Measurements from ENCODE around the gene PPM1H.

PPM1H gene

DNA sequence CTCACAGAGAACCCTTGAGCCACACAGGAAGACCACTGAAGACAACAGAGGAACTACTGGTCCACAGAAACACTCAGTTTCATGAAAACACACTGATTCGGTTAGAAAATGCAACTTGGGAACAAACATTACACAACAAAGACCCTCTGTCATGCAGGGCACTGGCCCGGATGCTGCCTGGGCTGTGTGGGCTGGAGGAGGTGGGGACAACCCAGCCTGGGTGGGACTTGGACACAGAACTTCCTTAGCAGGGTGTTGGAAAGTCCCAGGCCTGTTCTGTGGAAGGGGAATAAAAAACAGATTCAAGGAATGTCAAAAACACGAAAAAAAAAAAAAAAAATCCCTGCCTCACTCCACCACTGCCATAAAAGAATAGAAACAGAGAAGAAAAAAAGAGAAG, 287.4 kb downstream of the PPM1H start:
- DNase-seq (ENCODE audit: low read depth): no peak

GRCh38 chr12:62646566-62646965, 288.4 kb downstream of the PPM1H start:
- no peak for DNase-seq (ENCODE audit: low read depth)

DNA sequence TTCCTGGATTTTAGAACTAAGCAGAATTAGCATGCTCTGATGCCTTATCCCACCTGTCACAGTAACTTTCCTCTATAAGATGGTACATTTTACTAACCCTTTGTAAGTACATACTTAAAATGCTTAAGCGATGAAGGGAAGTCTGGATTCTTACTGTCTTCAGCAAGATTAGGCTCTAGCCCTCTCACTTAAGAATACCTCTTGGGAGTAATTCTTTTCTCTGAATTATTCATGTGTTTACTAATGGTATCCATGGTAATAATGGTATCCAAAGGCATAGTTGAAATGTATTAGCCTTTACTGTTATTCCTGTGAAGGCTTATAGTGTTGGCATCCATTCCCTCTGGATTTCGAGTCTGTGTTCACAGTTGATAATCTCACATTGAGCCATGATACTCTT, 291.5 kb downstream of the PPM1H start:
- DNase-seq (ENCODE audit: low read depth): no peak

GRCh38 chr12:62642486-62642885, 292.5 kb downstream of the PPM1H start:
- DNase-seq (ENCODE audit: low read depth): no peak

DNA sequence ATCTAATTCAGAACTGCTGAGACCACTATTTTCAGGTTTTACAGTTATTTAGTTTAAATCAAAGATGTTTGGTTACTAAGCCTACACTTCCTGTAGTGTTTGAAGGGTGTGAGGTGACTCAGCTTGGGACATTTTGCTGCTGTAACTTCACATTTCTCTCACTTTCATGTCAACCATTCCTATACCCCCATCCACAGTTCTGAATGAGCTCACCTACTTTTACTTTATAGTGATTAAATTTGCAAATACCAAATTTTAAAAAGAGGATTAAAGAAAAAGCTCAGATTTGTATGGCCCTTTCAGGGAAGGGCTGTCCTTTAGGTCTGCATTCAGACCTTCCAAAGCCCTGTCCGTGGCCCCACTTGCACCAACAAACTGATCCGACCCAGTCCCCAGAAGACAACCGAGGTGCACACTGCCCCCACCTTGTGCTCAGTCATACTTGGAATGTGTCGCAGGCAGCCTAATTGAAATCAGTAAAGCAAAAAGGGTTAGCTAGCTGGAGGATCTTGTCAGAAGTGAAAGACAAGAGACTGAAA, 294.0 kb downstream of the PPM1H start:
- DNase-seq (ENCODE audit: low read depth): no peak

GRCh38 chr12:62637679-62638078, 297.3 kb downstream of the PPM1H start:
- DNase-seq (ENCODE audit: low read depth): no peak

DNA sequence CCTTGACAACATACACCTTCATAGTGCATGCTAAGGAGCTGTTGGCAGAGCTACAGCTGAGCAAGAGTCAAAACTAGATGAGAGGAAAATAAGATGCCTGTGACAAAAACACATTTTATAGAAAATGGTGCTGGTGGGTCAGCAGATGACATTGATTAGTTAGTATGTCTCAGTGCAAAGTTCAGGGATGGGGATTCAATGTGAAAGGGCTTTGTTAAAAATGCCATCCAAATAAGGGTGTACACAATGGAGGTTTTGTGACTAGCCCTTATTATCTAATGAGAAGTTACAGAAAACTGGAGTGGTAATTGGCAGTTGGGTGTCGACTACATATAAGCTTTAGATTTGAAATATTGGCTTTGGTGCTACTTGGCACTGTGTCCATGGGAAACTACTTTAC, 299.3 kb downstream of the PPM1H start:
- no peak for DNase-seq (ENCODE audit: low read depth)

- peak; percentile 39 for DNase-seq (ENCODE audit: low read depth)
Observed at GRCh38 chr12:62632411-62632918, 302.5 kb downstream of the PPM1H start.

DNA sequence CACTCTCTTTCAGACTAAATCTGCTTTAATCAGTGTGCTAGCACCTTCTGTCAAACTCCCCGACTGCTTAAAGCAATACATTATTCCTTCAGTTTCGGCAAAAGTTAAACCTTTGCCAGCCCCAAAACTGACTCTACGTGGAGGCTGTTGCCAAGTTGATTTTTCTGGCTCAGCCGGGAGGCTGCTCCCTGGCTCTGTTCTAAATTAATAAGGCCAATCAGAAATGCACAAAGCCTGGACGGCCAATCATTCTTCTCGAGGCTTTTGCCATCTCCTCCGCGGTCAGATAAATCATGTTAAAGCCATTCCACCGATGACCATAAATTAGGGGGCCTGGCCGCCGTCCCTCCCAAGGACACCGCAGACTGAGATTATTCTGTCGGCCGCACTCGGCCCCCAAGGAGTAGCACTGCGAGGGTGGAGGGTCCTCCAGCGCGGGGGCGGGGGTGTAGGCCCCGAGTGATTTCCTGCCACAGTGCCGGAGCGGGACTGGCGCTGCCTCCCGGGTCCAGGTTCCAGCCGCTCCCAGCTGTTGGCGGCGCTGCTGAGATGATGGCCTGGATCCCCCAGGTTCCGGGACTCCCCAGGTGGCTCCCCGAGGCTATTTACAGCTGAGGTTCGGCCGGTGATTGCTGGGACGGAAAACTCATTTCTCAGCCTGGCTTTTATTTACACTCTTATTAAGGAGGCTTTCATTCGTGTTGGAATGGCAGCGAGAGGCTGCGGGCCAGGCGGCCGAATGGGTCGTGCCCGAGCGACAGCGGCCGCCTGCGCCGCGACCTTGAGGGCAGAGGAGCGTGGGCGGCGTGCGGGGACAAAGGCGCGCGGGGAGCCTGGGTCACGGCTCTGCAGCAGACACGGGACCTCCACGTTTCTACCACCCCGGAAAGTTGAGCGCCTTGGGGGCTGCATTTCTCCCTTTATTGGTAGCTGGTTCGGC, 303.2 kb downstream of the PPM1H start:
- peak; percentile 57 for DNase-seq (ENCODE audit: low read depth)

- no peak for DNase-seq (ENCODE audit: low read depth)
Observed at GRCh38 chr12:62629971-62630739, 304.8 kb downstream of the PPM1H start.

DNA sequence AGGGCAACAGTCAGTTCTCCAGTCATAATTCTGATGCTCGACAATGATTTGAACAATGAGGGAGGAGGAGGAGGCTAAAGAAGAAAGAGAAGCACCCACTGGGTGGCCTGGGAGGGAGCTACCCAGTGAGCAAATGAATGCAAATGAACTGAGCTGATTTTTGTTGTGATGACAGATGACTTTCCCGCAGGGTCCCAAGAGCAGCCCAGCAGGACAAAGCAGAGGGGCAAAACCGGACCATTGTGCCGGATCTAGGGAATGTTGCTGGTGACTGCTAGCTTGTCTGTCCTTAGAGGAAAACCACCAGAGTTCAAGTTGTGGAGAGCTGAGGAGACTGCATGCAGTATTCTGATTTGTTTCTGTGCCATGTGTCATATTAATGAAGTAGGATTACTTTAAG, 305.5 kb downstream of the PPM1H start:
- DNase-seq (ENCODE audit: low read depth): no peak

GRCh38 chr12:62627181-62627580, 307.8 kb downstream of the PPM1H start:
- no peak for DNase-seq (ENCODE audit: low read depth)

DNA sequence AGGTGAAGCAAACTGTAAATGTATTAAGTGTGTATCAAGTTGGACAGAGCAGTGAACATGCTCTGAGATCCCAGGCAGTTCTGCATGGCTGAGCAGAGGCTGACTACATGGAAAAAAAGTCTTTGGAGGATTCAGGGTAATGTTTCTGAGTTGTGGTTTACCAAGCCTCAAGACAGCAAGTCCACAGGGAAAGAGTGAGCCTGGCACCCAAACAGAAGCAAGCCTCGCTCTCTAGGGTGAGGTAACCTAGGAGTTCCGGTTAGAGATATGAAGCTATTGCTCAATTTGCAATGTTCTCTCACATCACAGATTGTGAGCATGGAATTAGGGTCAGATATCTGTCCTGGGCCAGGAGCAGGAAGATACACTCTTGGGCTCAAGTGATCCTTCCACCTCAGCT, 309.7 kb downstream of the PPM1H start:
- no peak for DNase-seq (ENCODE audit: low read depth)

DNA sequence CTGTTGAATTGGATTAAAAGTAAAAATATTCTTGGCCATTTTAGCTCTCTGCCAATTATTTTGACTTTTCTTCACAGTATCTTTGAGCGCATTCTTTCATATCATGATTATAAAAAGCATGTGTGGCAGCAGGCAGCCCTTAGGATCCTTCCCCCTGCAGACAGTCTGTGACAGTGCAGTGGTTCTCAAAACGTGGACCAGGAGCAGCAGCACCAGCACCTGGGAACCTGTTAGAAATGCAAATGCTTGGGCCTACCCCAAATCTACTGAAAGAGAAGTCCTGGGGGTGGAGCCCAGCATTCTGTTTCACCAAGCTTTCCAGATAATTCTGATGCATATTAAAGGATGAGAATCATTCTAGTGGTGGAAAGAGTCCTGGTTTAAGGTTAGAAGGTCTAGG, 312.8 kb downstream of the PPM1H start:
- DNase-seq (ENCODE audit: low read depth): no peak

DNA sequence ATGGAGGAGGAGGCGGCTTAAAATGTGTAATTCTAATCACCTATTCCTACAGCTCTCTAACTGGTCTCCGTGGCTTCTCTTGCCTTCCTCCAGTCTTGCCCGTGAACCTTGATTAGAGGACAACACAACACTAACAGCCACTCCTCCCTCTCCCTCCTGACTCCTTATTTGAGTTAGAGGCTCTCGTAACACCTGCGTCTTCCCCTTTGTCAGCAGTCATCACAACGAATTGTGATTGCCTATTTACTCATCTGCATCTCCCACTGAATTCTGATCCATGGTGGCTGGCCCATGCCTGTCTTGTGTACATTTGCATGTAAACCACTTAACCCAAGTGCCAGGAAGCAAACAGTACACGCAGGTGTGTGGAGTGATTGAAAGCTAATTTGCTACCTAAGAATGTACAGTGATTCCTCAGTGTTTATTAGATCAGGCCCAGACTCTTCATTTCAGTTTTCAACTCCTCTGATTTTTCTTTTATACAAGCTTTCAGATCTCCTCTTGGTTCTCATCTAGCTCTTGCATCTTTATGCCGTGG, 313.8 kb downstream of the PPM1H start:
- no peak for DNase-seq (ENCODE audit: low read depth)

GRCh38 chr12:62618930-62619329, 316.0 kb downstream of the PPM1H start:
- no peak for DNase-seq (ENCODE audit: low read depth)

GRCh38 chr12:62618319-62618718, 316.6 kb downstream of the PPM1H start:
- DNase-seq (ENCODE audit: low read depth): no peak

- no peak for DNase-seq (ENCODE audit: low read depth)
Observed at GRCh38 chr12:62613081-62613480, 321.9 kb downstream of the PPM1H start.

DNA sequence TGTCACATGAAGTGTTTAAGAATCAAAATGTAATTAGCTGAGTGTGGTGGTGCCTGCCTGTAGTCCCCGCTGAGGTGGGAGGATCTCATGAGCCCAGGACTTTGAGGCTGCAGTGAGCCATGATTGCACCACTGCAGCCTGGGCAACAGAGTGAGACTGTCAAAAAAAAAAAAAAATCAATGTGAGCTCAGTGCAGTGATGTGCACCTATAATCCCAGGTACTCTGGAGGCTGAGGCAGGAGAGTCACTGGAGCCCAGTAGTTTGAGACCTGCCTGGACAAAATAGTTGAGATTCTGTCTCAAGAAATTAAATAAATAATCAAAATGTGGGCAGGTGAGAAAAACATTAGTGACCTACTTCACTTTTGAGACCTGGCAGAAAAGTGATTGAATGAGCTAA, 328.3 kb downstream of the PPM1H start:
- DNase-seq (ENCODE audit: low read depth): no peak

DNA sequence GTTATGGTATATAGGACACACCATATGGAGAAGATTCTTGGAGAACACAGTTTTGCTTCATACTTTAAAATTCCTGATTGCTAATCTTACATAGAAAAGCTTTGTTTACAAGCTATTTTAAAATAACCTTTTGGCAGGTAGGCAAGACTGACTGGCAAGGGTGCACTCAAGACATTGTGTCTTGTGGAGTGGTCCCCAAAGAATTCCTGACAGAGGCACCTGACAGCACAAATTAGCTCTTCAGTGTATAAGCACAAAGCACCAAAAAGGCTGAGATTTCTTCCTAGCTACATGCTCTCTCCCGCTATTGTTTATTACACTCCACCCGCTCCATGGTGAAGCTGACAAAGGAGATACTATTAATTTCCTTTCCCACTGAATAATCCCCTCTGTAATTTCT, 329.0 kb downstream of the PPM1H start:
- no peak for DNase-seq (ENCODE audit: low read depth)

DNA sequence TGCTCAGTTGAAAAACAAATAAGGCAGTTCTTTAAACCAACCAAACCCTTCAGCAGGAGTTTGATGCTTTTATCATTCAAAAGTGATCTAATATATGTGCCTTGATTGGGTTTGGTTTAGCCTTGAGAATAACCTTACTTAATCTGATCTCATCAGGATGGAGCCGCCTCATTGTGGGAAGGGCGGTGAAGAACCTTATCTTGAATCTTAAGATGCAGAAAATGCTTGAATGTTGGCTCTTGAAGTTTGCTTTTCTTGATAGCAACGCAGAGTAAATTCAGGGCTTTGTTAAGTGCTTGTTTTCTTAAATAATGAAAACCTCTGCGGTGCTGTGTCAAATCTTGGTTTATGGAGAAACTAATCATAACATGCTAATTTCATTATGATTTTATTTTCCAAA, 330.1 kb downstream of the PPM1H start:
- peak; percentile 8 for DNase-seq (ENCODE audit: low read depth)

DNA sequence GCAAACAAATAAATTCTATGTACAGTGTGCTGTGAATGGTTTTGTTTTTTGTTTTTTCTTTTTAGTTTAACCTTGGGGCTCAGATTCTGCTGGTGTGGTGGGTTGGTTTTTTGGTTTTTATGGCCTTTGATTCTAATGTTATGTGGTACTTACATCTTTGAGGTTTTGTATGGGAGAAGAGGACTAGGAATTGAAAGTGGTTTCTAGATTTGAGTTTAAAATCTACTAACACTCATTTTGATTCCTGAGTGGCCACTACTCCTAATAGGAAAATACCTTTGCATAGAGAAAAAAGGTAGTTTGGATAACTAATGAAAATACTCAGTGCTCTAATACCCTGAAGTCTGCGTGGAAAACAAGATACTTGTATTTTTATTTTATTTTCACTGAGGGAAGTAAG, 330.6 kb downstream of the PPM1H start:
- no peak for DNase-seq (ENCODE audit: low read depth)

- DNase-seq (ENCODE audit: low read depth): no peak
Observed at GRCh38 chr12:62603811-62604098, 331.2 kb downstream of the PPM1H start.
